Activated CD8-positive, alpha-beta T cell treated with anti-CD3 and anti-CD28 coated beads for 36 hours (primary cell): ENCODE data around the gene OLFML2A. TPM values are rescaled to one million over a fixed set of nuclear protein-coding genes. Genes with fewer than 3 reads are reported as not detected.

Source experiments
- ATAC-seq: fragments of 200-7000 bp; cut with Tn5 transposase; one replicate; pipeline ENCODE4 v1.10.0; 2021; ENCODE audit warnings: mild to moderate bottlenecking, moderate library complexity
- CTCF ChIA-PET: fragments of 350-600 bp; sonication (Branson Sonifier 250); formaldehyde crosslinking; loops from one replicate; lab custom pipeline; 2021; ENCODE audit warnings: antibody characterized with exemption; lab: Charles Lee
- POLR2A ChIA-PET: fragments of 350-600 bp; sonication (Branson Sonifier 250); formaldehyde crosslinking; loops from one replicate; lab custom pipeline; 2021; ENCODE audit warnings: antibody characterized with exemption; lab: Charles Lee
- DNase-seq: peaks from one replicate; pipeline ENCODE4 v3.0.0-alpha.2; 2020
- H3K27ac Mint-ChIP-seq: one replicate; pipeline ENCODE4 v1.8.0; 2021; ENCODE audit warnings: mild to moderate bottlenecking, mixed read lengths
- H3K27me3 Mint-ChIP-seq: one replicate; pipeline ENCODE4 v1.8.0; 2021; ENCODE audit warnings: mixed read lengths
- H3K36me3 Mint-ChIP-seq: one replicate; pipeline ENCODE4 v1.8.0; 2021; ENCODE audit warnings: low read depth, mixed read lengths
- H3K4me1 Mint-ChIP-seq: one replicate; pipeline ENCODE4 v1.8.0; 2021; ENCODE audit warnings: low read depth, mixed read lengths
- H3K4me3 Mint-ChIP-seq: one replicate; pipeline ENCODE4 v1.8.0; 2021; ENCODE audit warnings: mild to moderate bottlenecking, moderate library complexity, mixed read lengths
- H3K9me3 Mint-ChIP-seq: one replicate; pipeline ENCODE4 v1.8.0; 2021; ENCODE audit warnings: mixed read lengths
- CTCF ChIP-seq: fragments of 200-600 bp; IDR thresholded peaks from one replicate; pipeline ENCODE4 v1.8.0; 2022; ENCODE audit warnings: antibody characterized with exemption, mild to moderate bottlenecking
- intact Hi-C: fragments of 100-400 bp; cut with micrococcal nuclease; formaldehyde crosslinking; loops from one replicate; pipeline ENCODE4 v1.10.0; 2022
- total RNA-seq, 2 experiments: library from RNA; stranded (reverse); gene quantifications; one replicate each; pipeline ENCODE4 v1.2.3, GENCODE V29; 2021

Gene OLFML2A
- total RNA-seq, 2 experiments from 2014 or later, result not detected

GRCh38 chr9:124859803-124860581 is 83.1 kb downstream of the OLFML2A start:
- H3K27me3 Mint-ChIP-seq, result no peaks in the 10 kb centered on the region
- H3K27ac Mint-ChIP-seq, result peak overlapping the region; percentile 95
- ChIA-PET POLR2A (interaction anchor here (0.6 to 12.4 kb wide), 5 partner anchors 8 to 381 kb away, joined by 3 to 280 read pairs (median 5); partner anchors contain the start of genes HSPA5 and NR6A1), CTCF (interaction anchor here (1.1 to 10.3 kb wide), 5 partner anchors 19 to 283 kb away, joined by 3 to 431 read pairs (median 5); partner anchors contain the start of genes NR6A1, OLFML2A and SCAI)
- peaks cover 49% of the 10 kb centered on the region for H3K36me3 Mint-ChIP-seq
- peaks cover 42% of the 10 kb centered on the region for H3K4me1 Mint-ChIP-seq
- no peak for TF ChIP-seq CTCF
- intact Hi-C loops, result no loop called here
- ATAC-seq (no peak), DNase-seq (no peak)
- H3K4me3 Mint-ChIP-seq, result peak overlapping the region; percentile 86
- no peaks in the 10 kb centered on the region for H3K9me3 Mint-ChIP-seq

- ChIA-PET POLR2A (interaction anchor here (0.6 to 12.4 kb wide), 13 partner anchors 7 to 381 kb away, joined by 3 to 280 read pairs (median 4); partner anchors contain the start of genes HSPA5, NR6A1 and WDR38), CTCF (interaction anchor here (1.1 to 4.2 kb wide), 8 partner anchors 7 to 282 kb away, joined by 3 to 25 read pairs (median 5); partner anchors contain the start of genes NR6A1, SCAI and WDR38)
- no peak for TF ChIP-seq CTCF
- no peak for DNase-seq
- Mint-ChIP-seq H3K27ac (peak overlapping the region; percentile 95), H3K36me3 (peaks cover 49% of the 10 kb centered on the region), H3K27me3 (no peaks in the 10 kb centered on the region), H3K4me1 (peaks cover 42% of the 10 kb centered on the region), H3K9me3 (no peaks in the 10 kb centered on the region), H3K4me3 (peak overlapping the region; percentile 86)
- no peak for ATAC-seq
- intact Hi-C loops, result no loop called here
Observed at GRCh38 chr9:124860582-124861341, 83.8 kb downstream of the OLFML2A start.

GRCh38 chr9:124861342-124862229 is 84.7 kb downstream of the OLFML2A start, which contains the start of the genes ARPC5L and RPL35:
Gene ARPC5L (plus strand): TSS chr9:124862130. CDS start chr9:124869291, 7,161 bp downstream.
Gene RPL35 (minus strand): TSS chr9:124861957. CDS start chr9:124861912, 45 bp downstream.
- peak within 1 kb of the TSS; percentile 86 for H3K4me3 Mint-ChIP-seq

More at GRCh38 chr9:124861342-124862229, 84.7 kb downstream of the OLFML2A start, which contains the start of the genes ARPC5L and RPL35:
- CTCF ChIA-PET, result interaction anchor here (1.0 to 4.2 kb wide), 9 partner anchors 8 to 281 kb away, joined by 3 to 25 read pairs (median 5); partner anchors contain the start of genes NR6A1, SCAI and WDR38
- POLR2A ChIA-PET, result interaction anchor here (0.6 to 12.4 kb wide), 16 partner anchors 8 to 1614 kb away, joined by 3 to 280 read pairs (median 4); partner anchors contain the start of genes HSPA5, NR6A1 and WDR38
- ATAC-seq, result peak; percentile 97
- no peaks in the 10 kb centered on the region for H3K9me3 Mint-ChIP-seq
- H3K27ac Mint-ChIP-seq, result peak within 1 kb of the TSS; percentile 96
- H3K4me1 Mint-ChIP-seq, result peaks cover 42% of the 10 kb centered on the region
- H3K36me3 Mint-ChIP-seq, result peaks cover 49% of the 10 kb centered on the region
- peak; percentile 97 for DNase-seq
- TF ChIP-seq CTCF, result no peak
- no peaks in the 10 kb centered on the region for H3K27me3 Mint-ChIP-seq
- intact Hi-C loops, result no loop called here
